Cardiac atrium fibroblast (primary cell): ENCODE data around the gene CD70. TPM values are rescaled to one million over a fixed set of nuclear protein-coding genes. Genes with fewer than 3 reads are reported as not detected.

Experiments
- total RNA-seq: library from RNA; depleted of rRNA; stranded (reverse); fragments of >200 nt; gene quantifications from 2 replicates; pipeline ENCODE4 v1.2.3, GENCODE V29; 2015

Gene CD70
- total RNA-seq: not detected in 2 replicates

GRCh38 chr19:6590827-6591319 is at the start of gene CD70:
CD70 (minus strand) TSS chr19:6591150; CDS start chr19:6591002, 148 bp downstream.

Other genes starting within 250 kb of the CD70 start
- 113 and 118 TPM in 2 replicates for gene CLPP, start 229.6 kb downstream of the CD70 start, total RNA-seq
- gene ALKBH7, start 218.4 kb downstream of the CD70 start, total RNA-seq: 78.2 and 83.0 TPM in 2 replicates
- 0.32 and 0.36 TPM in 2 replicates for gene PSPN, start 215.2 kb downstream of the CD70 start, total RNA-seq
- 26.4 and 33.2 TPM in 2 replicates for gene GTF2F1, start 198.0 kb downstream of the CD70 start, total RNA-seq
- 111 and 115 TPM in 2 replicates for gene KHSRP, start 166.3 kb downstream of the CD70 start, total RNA-seq
- not detected in 2 replicates for gene SLC25A41, start 157.4 kb downstream of the CD70 start, total RNA-seq
- 26.7 and 52.0 TPM in 2 replicates for gene SLC25A23, start 131.4 kb downstream of the CD70 start, total RNA-seq
- gene CRB3, start 126.9 kb downstream of the CD70 start, total RNA-seq: not detected in 2 replicates
- not detected in 2 replicates for gene DENND1C, start 109.4 kb downstream of the CD70 start, total RNA-seq
- gene TUBB4A, start 88.8 kb downstream of the CD70 start, total RNA-seq: not detected in 2 replicates
- gene TNFSF9, start 60.1 kb downstream of the CD70 start, total RNA-seq: 0.18 and 2.4 TPM in 2 replicates
- gene TNFSF14, start 79.0 kb upstream of the CD70 start, total RNA-seq: 1.9 TPM in 1 of 2 replicates, not detected in the other
- gene C3, start 129.5 kb upstream of the CD70 start, total RNA-seq: 243 and 1,645 TPM in 2 replicates
- gene GPR108, start 146.4 kb upstream of the CD70 start, total RNA-seq: 46.4 and 74.4 TPM in 2 replicates
- gene TRIP10, start 148.5 kb upstream of the CD70 start, total RNA-seq: 47.0 and 90.1 TPM in 2 replicates
- gene SH2D3A, start 176.3 kb upstream of the CD70 start, total RNA-seq: not detected in 2 replicates
- gene VAV1, start 181.6 kb upstream of the CD70 start, total RNA-seq: not detected in 2 replicates